ENCODE measurements around the gene RETSAT.

- TF ChIP-seq BORCS8-MEF2B (CRISPR knock-in tag; IDR thresholded peaks at IDR 0.05) (no peak), ELF1 (CRISPR knock-in tag; IDR thresholded peaks at IDR 0.05) (no peak), ZNF329 (CRISPR knock-in tag; IDR thresholded peaks at IDR 0.05; ENCODE audit: low read depth) (no peak), SP1 (IDR thresholded peaks at IDR 0.05) (no peak), SP1 (CRISPR knock-in tag; IDR thresholded peaks at IDR 0.05) (no peak), ATF1 (CRISPR knock-in tag; IDR thresholded peaks at IDR 0.05) (no peak), NFAT5 (CRISPR knock-in tag; IDR thresholded peaks at IDR 0.05) (no peak), AGO1 (IDR thresholded peaks at IDR 0.05; ENCODE audit: low read depth, low read length, poor library complexity, severe bottlenecking) (no peak), ADNP (CRISPR knock-in tag; IDR thresholded peaks at IDR 0.05) (no peak), GABPA (IDR thresholded peaks at IDR 0.05; ENCODE audit: low read depth, low read length) (no peak), GABPA (CRISPR knock-in tag; IDR thresholded peaks at IDR 0.05; ENCODE audit: low read depth) (no peak), MXD4 (CRISPR knock-in tag; IDR thresholded peaks at IDR 0.05) (no peak), SKIL (CRISPR knock-in tag; IDR thresholded peaks at IDR 0.05; ENCODE audit: borderline replicate concordance) (no peak)
Observed at GRCh38 chr2:85308201-85308600, 46.1 kb downstream of the RETSAT start.

All from HepG2 (cell line).